Measurements from ENCODE around the gene ZNF740.

ZNF740 gene

GRCh38 chr12:53180220-53180930 is at the start of gene ZNF740, which contains the start of gene CSAD:
Gene ZNF740, plus strand, starts transcription at chr12:53180722. Its CDS starts 1,262 bp downstream, at chr12:53181984.
Gene CSAD, minus strand, starts transcription at chr12:53180925. Its CDS starts 7,455 bp downstream, at chr12:53173470.
- TF ChIP-seq CTCF (IDR thresholded peaks at IDR 0.05), result no peak
- Histone ChIP-seq H3K27me3 (no peaks in the 10 kb centered on the region), H3K27ac (peak within 1 kb of the TSS; percentile 85 to 91), H3K4me1 (peaks cover 0 to 53% (median 39%) of the 10 kb centered on the region in 4 donors), H3K36me3 (peaks cover 23 to 34% (median 24%) of the 10 kb centered on the region in 3 donors), H3K9me3 (no peaks in the 10 kb centered on the region), H3K4me3 (peak within 1 kb of the TSS; percentile 81 to 87)
- intact Hi-C loops (cut with DNase I; ENCODE audit: low total_unique reads), result no loop called here
- DNase-seq, result peak; percentile 98 to 99

- Histone ChIP-seq H3K36me3 (no peaks in the 10 kb centered on the region), H3K27ac (no peak overlapping the region), H3K9me3 (peaks cover 0 to 6% (median 0%) of the 10 kb centered on the region in 3 donors), H3K27me3 (no peaks in the 10 kb centered on the region), H3K4me1 (peaks cover 0 to 5% (median 0%) of the 10 kb centered on the region in 4 donors), H3K4me3 (no peak overlapping the region)
- no peak for DNase-seq
- intact Hi-C loops (cut with DNase I; ENCODE audit: low total_unique reads), result no loop called here
- TF ChIP-seq CTCF (IDR thresholded peaks at IDR 0.05), result no peak
These were observed 48.7 kb upstream of the ZNF740 start for GRCh38 chr12:53131844-53132243.

- DNase-seq, result no peak
- Histone ChIP-seq H3K27me3 (no peaks in the 10 kb centered on the region), H3K9me3 (peaks cover 0 to 11% (median 0%) of the 10 kb centered on the region in 3 donors), H3K27ac (no peak overlapping the region), H3K4me3 (no peak overlapping the region), H3K36me3 (no peaks in the 10 kb centered on the region), H3K4me1 (peaks cover 0 to 5% (median 0%) of the 10 kb centered on the region in 4 donors)
- no peak for TF ChIP-seq CTCF (IDR thresholded peaks at IDR 0.05)
- intact Hi-C loops (cut with DNase I; ENCODE audit: low total_unique reads), result no loop called here
These were observed 46.8 kb upstream of the ZNF740 start for GRCh38 chr12:53133722-53134121.

GRCh38 chr12:53143355-53143754 is 37.2 kb upstream of the ZNF740 start:
- intact Hi-C loops (cut with DNase I; ENCODE audit: low total_unique reads), result no loop called here
- Histone ChIP-seq H3K27ac (no peak overlapping the region), H3K9me3 (no peaks in the 10 kb centered on the region), H3K4me3 (no peak overlapping the region), H3K27me3 (no peaks in the 10 kb centered on the region), H3K36me3 (no peaks in the 10 kb centered on the region), H3K4me1 (peaks cover 0 to 14% (median 0%) of the 10 kb centered on the region in 4 donors)
- no peak for TF ChIP-seq CTCF (IDR thresholded peaks at IDR 0.05)
- no peak for DNase-seq

DNA sequence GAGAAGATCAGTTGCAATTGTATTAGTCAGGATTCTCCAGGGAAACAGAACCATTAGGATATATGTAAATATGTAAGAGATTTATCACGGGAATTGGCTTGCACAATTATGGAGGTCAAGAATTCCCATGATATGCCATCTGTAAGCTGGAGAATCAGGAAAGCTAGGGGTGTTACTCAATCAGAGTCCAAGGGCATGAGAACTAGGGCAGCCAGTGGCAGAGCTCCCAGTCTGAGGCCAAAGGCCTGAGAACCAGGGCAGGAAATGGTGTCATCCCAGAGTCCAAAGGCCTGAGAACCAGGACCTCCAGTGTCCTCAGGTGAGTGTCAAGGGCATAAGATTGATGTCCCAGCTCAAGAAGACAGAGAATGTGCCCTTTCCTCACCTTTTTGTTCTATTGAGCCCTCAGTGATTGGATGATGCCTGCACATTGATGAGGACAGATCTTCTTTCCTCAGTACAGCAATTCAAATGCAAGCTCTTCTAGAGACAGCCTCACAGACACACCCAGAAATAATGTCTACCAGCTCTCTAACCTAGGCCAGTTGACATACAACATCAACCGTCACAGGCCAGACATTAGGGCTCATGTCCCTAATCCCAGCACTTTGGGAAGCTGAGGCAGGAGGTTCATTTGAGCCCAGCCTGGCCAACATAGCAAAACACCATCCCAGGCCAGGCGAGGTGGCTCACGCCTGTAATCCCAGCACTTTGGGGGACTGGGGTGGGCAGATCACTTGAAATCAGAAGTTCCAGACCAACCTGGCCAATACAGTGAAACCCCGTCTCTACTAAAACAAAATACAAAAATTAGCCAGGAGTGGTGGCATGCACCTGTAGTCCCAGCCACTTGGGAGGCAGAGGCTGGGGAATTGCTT is 34.9 kb upstream of the ZNF740 start:
- Histone ChIP-seq H3K9me3 (no peaks in the 10 kb centered on the region), H3K36me3 (no peaks in the 10 kb centered on the region), H3K4me3 (no peak overlapping the region), H3K27ac (no peak overlapping the region), H3K4me1 (peaks cover 0 to 32% (median 1%) of the 10 kb centered on the region in 4 donors), H3K27me3 (no peaks in the 10 kb centered on the region)
- no peak for DNase-seq
- TF ChIP-seq CTCF (IDR thresholded peaks at IDR 0.05), result no peak
- intact Hi-C loops (cut with DNase I; ENCODE audit: low total_unique reads), result no loop called here
